ENCODE data around the gene SLCO4A1.

The SLCO4A1 gene

DNA sequence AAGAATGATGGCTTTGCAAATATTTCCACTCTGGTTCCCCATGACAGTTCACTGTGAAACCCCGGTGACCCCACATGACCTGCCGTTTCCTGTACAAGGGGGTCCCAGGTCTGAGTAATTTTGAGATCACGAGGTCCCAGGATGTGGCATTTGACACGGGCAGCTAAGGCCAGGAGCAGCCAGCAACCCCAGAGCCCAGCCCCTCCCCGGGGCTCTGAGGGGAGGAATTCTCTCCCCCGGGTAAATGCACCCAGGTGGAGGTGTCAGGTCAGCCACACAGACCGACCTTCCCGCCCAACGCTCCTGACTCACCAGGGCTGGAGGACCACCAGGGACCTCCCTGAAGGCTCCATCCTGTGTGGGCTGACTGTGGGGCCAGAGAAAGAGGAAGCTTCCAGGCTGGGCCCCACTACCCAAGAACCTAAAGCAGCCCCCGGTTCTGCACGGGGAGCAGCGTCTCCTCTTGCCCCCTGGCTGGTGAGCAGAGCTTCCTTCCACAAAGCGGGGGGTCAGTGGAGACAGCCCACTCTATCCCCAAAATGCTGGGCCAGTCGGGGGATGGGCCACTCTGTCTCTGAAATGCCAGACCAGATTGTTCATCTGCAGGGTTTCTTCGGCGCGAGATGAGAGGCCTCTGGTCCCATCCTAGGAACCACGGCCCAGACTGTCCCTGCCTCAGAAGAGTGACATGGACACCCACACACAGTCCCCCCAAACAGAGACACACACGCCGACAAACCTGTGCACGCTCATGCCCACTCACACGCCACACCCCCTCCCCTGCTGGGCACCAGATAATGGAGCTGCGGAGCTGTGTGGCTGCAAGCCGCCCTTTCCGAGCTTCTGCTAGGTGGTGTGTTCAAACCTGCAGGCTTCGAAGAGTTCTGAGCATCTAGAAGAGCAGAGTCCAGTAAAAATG is 23.4 kb upstream of the SLCO4A1 start:
- Histone ChIP-seq H3K9me3 (ENCODE audit: control insufficient read depth, low read depth, low read length) (no peaks in the 10 kb centered on the region), H3K36me3 (ENCODE audit: control insufficient read depth, low read depth, low read length) (no peaks in the 10 kb centered on the region), H3K27me3 (ENCODE audit: control insufficient read depth, insufficient read depth, low read length) (no peaks in the 10 kb centered on the region), H3K4me1 (ENCODE audit: control insufficient read depth, low read depth, low read length) (peaks cover 8% of the 10 kb centered on the region), H3K27ac (ENCODE audit: low read length) (no peak overlapping the region), H3K4me3 (ENCODE audit: low read length) (no peak overlapping the region), H3K9ac (ENCODE audit: low read length) (no peak overlapping the region)

DNA sequence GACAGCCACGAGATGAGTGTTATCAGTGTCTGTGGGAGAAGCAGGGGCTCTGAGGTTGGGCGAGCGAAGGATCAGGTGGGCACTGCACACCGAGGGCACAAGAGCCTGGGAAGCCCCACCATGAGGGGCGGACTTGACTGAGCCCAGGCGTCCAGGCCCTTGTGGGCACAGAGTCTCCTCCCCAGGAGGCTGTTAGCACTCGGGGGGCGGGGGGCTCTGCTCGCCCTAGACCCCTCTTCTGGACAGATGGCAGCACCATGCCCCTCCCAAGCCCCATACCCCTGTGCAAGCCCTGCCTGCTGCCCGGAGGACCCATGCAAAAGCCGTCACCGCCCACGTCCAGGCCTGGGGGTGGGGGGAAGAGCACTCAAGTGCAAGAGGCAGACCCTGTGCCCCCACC is 21.7 kb upstream of the SLCO4A1 start:
- Histone ChIP-seq H3K27ac (ENCODE audit: low read length) (no peak overlapping the region), H3K27me3 (ENCODE audit: control insufficient read depth, insufficient read depth, low read length) (no peaks in the 10 kb centered on the region), H3K36me3 (ENCODE audit: control insufficient read depth, low read depth, low read length) (no peaks in the 10 kb centered on the region), H3K4me3 (ENCODE audit: low read length) (no peak overlapping the region), H3K4me1 (ENCODE audit: control insufficient read depth, low read depth, low read length) (peaks cover 8% of the 10 kb centered on the region), H3K9me3 (ENCODE audit: control insufficient read depth, low read depth, low read length) (no peaks in the 10 kb centered on the region), H3K9ac (ENCODE audit: low read length) (no peak overlapping the region)

DNA sequence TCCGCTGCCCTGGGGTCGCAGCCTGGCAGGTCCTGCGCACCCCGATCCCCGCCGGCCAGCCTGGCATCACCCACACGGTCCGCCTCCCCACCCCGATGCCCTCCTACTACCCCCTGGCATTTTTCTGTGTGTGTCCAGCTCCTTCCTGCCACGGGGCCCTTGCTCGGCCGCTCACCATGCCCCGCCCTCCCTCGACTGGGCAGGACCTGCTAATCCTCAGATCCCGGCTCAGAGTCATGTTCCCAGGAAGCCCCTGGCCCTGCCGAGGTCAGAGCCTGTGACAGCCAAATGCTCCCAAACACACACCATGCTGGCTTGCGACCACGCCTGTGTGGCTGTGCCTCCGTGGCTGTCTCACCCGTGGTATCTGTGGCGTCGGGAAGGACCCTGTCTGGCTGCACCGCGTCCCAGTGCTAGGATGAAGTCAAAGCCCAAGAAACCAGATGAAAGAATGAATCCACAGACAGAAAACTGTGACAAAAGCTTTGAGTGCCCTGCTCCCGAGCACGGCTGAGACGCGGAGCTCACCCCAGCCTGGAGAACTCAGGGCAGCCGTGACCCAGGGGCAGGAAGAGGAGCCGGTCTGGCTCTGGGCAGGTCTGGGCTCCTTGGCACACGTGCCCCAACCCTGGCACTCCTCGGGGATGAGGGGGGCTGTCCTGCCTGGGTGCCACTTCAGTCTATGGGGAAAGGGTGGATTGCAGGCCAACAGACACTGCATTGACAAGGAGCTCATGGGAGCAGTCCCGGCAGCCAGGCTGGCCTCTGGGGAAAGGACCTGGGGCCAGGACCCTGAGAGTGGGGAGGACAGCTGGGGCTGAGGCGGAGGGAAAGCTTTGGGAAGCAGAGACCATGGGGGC is 20.8 kb upstream of the SLCO4A1 start:
- no peaks in the 10 kb centered on the region for H3K9me3 ChIP-seq (ENCODE audit: control insufficient read depth, low read depth, low read length)
- no peaks in the 10 kb centered on the region for H3K36me3 ChIP-seq (ENCODE audit: control insufficient read depth, low read depth, low read length)
- H3K27ac ChIP-seq (ENCODE audit: low read length), result no peak overlapping the region
- no peaks in the 10 kb centered on the region for H3K27me3 ChIP-seq (ENCODE audit: control insufficient read depth, insufficient read depth, low read length)
- H3K9ac ChIP-seq (ENCODE audit: low read length), result no peak overlapping the region
- H3K4me1 ChIP-seq (ENCODE audit: control insufficient read depth, low read depth, low read length), result peaks cover 8% of the 10 kb centered on the region
- no peak overlapping the region for H3K4me3 ChIP-seq (ENCODE audit: low read length)

DNA sequence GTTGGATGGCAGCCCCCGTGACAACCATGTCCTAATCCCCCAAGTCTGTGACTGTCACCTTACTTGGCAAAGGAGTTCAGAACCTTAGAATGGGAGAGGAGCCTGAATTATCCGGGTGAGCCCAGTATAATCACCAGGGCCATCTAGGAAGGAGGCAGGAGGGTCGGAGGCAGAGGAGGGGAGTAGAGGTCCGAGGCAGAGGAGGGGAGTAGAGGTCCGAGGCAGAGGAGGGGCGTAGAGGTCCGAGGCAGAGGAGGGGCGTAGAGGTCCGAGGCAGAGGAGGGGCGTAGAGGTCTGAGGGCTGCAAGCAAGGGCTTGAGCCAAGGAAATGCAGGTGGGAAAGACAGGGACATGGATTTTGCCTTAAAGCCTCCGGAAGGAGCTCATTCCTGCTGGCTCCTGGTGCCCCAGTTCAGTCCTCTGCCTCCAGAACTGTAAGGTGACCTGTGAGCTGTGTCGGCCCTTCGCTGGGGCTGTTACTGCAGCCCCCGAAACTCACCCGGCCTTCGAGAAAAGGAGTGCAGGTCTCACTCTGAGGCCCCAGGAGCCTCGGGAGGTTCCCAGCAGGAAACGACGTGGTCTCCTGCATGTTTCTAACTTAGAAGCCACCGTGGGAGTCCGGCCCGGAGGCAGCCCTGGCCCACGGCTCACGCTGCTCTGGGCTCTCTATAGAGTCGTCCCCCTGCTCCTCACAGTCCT is 20.0 kb upstream of the SLCO4A1 start:
- H3K9me3 ChIP-seq (ENCODE audit: control insufficient read depth, low read depth, low read length), result no peaks in the 10 kb centered on the region
- H3K4me3 ChIP-seq (ENCODE audit: low read length), result no peak overlapping the region
- no peaks in the 10 kb centered on the region for H3K36me3 ChIP-seq (ENCODE audit: control insufficient read depth, low read depth, low read length)
- peaks cover 8% of the 10 kb centered on the region for H3K4me1 ChIP-seq (ENCODE audit: control insufficient read depth, low read depth, low read length)
- no peaks in the 10 kb centered on the region for H3K27me3 ChIP-seq (ENCODE audit: control insufficient read depth, insufficient read depth, low read length)
- no peak overlapping the region for H3K9ac ChIP-seq (ENCODE audit: low read length)
- H3K27ac ChIP-seq (ENCODE audit: low read length), result no peak overlapping the region

GRCh38 chr20:62622877-62623487 is 19.3 kb upstream of the SLCO4A1 start:
- Histone ChIP-seq H3K27me3 (ENCODE audit: control insufficient read depth, insufficient read depth, low read length) (no peaks in the 10 kb centered on the region), H3K9ac (ENCODE audit: low read length) (no peak overlapping the region), H3K4me3 (ENCODE audit: low read length) (no peak overlapping the region), H3K27ac (ENCODE audit: low read length) (no peak overlapping the region), H3K4me1 (ENCODE audit: control insufficient read depth, low read depth, low read length) (peaks cover 8% of the 10 kb centered on the region), H3K36me3 (ENCODE audit: control insufficient read depth, low read depth, low read length) (no peaks in the 10 kb centered on the region), H3K9me3 (ENCODE audit: control insufficient read depth, low read depth, low read length) (no peaks in the 10 kb centered on the region)

DNA sequence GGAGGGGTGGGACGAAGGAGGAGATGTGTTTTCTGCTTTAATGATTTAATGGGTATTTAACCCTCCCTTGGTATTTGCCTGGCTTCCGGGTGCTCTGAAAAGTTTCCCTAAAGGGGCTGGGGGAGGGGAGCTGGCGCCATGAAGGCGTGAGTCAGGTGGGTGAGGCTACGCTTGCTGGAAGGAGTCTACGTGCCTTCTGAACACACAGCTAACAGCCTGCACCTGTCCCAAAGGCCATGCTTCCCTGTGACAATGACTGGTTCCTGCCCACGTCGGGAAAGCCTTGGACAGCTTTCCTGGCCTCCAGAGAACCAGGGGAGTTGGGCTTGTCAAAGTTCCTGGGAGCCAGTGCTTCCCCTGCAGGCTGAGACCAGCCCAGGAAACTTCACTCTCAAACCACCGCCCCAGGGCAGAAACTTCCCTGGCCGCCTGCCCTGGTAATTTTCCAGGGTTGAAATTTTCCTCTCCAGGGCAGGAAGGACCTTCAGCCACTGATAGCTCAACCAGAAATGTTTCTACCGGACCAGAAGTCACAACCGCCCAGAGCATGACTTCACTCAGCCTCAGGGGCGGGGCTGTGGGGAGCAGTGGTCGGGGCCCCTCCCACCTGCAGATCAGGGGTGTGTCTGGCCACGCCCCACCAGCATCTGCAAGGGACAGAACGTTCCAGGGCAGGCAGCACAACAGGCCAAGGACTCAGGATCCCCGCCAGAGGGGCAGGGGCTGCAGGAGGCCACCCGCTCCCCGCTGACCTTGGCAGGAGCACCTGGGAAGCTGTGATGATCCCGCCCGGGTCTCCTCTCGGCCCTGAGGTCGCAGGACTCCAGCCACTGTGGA is 18.6 kb upstream of the SLCO4A1 start:
- H3K4me1 ChIP-seq (ENCODE audit: control insufficient read depth, low read depth, low read length), result peaks cover 11% of the 10 kb centered on the region
- H3K9ac ChIP-seq (ENCODE audit: low read length), result no peak overlapping the region
- H3K9me3 ChIP-seq (ENCODE audit: control insufficient read depth, low read depth, low read length), result no peaks in the 10 kb centered on the region
- no peaks in the 10 kb centered on the region for H3K27me3 ChIP-seq (ENCODE audit: control insufficient read depth, insufficient read depth, low read length)
- no peak overlapping the region for H3K27ac ChIP-seq (ENCODE audit: low read length)
- no peaks in the 10 kb centered on the region for H3K36me3 ChIP-seq (ENCODE audit: control insufficient read depth, low read depth, low read length)
- H3K4me3 ChIP-seq (ENCODE audit: low read length), result peak overlapping the region; percentile 38

DNA sequence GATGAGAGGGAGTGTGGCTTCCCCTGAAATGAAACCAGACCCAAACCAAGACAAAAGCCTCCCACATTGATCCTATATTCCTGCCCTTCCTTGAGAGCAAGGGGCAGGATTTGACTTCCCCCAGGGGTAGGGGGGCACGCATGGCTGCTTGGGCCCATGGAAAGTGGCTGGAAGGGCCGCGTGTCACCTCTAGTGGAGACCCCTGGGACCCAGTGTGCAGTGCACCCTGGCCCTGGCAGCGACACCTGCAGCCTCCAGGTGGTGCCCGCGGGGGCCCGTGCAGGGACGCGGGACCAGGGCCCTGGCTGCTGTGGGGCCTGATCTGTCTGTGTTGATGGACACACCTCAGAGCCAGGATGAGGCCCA is 18.0 kb upstream of the SLCO4A1 start:
- Histone ChIP-seq H3K27ac (ENCODE audit: low read length) (no peak overlapping the region), H3K9me3 (ENCODE audit: control insufficient read depth, low read depth, low read length) (no peaks in the 10 kb centered on the region), H3K36me3 (ENCODE audit: control insufficient read depth, low read depth, low read length) (no peaks in the 10 kb centered on the region), H3K9ac (ENCODE audit: low read length) (no peak overlapping the region), H3K4me3 (ENCODE audit: low read length) (no peak overlapping the region), H3K4me1 (ENCODE audit: control insufficient read depth, low read depth, low read length) (peaks cover 14% of the 10 kb centered on the region), H3K27me3 (ENCODE audit: control insufficient read depth, insufficient read depth, low read length) (no peaks in the 10 kb centered on the region)

GRCh38 chr20:62624719-62625453 is 17.4 kb upstream of the SLCO4A1 start:
- Histone ChIP-seq H3K9me3 (ENCODE audit: control insufficient read depth, low read depth, low read length) (no peaks in the 10 kb centered on the region), H3K27ac (ENCODE audit: low read length) (no peak overlapping the region), H3K4me3 (ENCODE audit: low read length) (no peak overlapping the region), H3K36me3 (ENCODE audit: control insufficient read depth, low read depth, low read length) (no peaks in the 10 kb centered on the region), H3K27me3 (ENCODE audit: control insufficient read depth, insufficient read depth, low read length) (no peaks in the 10 kb centered on the region), H3K4me1 (ENCODE audit: control insufficient read depth, low read depth, low read length) (peaks cover 14% of the 10 kb centered on the region), H3K9ac (ENCODE audit: low read length) (no peak overlapping the region)

- H3K4me1 ChIP-seq (ENCODE audit: control insufficient read depth, low read depth, low read length), result peaks cover 14% of the 10 kb centered on the region
- H3K9me3 ChIP-seq (ENCODE audit: control insufficient read depth, low read depth, low read length), result no peaks in the 10 kb centered on the region
- no peaks in the 10 kb centered on the region for H3K27me3 ChIP-seq (ENCODE audit: control insufficient read depth, insufficient read depth, low read length)
- H3K4me3 ChIP-seq (ENCODE audit: low read length), result no peak overlapping the region
- H3K36me3 ChIP-seq (ENCODE audit: control insufficient read depth, low read depth, low read length), result no peaks in the 10 kb centered on the region
- no peak overlapping the region for H3K9ac ChIP-seq (ENCODE audit: low read length)
- H3K27ac ChIP-seq (ENCODE audit: low read length), result no peak overlapping the region
Observed at GRCh38 chr20:62625516-62625915, 16.8 kb upstream of the SLCO4A1 start.

DNA sequence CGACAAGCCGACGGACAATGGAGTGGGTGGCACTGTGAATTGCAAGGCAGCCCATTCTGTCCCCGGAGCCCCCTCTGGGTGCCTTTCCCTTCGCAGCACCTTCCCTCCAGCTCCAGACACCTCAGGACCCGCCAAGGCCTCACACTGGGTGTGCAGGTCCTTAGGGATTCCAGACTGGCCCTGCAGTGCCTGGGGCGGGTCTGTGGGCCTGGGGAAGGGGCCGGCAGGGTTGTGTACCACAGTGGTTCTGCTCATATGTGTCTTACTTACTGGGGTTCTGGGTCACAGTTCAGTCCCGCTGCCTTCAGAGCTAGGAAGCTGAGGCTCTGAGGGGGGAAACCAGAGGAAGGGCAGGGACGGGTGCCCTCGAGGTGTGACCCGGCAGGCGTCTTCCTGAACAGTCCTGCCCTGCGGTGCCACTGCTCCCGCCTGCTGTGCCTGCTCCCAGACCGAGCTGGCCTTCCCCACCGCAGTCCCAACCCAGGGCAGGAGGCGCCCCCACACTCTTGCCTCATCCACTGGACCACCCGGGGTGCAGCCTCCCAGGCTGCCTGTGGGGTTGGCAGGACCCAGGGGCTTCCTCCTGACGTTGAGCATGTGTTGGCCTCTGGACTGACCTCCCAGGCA is 16.3 kb upstream of the SLCO4A1 start:
- no peaks in the 10 kb centered on the region for H3K9me3 ChIP-seq (ENCODE audit: control insufficient read depth, low read depth, low read length)
- H3K4me1 ChIP-seq (ENCODE audit: control insufficient read depth, low read depth, low read length), result peaks cover 14% of the 10 kb centered on the region
- no peaks in the 10 kb centered on the region for H3K36me3 ChIP-seq (ENCODE audit: control insufficient read depth, low read depth, low read length)
- no peak overlapping the region for H3K4me3 ChIP-seq (ENCODE audit: low read length)
- no peak overlapping the region for H3K27ac ChIP-seq (ENCODE audit: low read length)
- no peaks in the 10 kb centered on the region for H3K27me3 ChIP-seq (ENCODE audit: control insufficient read depth, insufficient read depth, low read length)
- no peak overlapping the region for H3K9ac ChIP-seq (ENCODE audit: low read length)

All from iPS-18a (cell line).